Measurements from ENCODE around the gene TMEM258. TPM values are rescaled to one million over a fixed set of nuclear protein-coding genes. Genes with fewer than 3 reads are reported as not detected.

The TMEM258 gene
- total RNA-seq, 1 donor from 2014 or later: 61.3 TPM

GRCh38 chr11:61797263-61797944 lies 5.0 kb upstream of the TMEM258 start:
- DNase-seq (ENCODE audit: low read depth): peak; percentile 75
- FAIRE-seq: no peak
- TF ChIP-seq CTCF (IDR thresholded peaks at IDR 0.05; ENCODE audit: insufficient read depth, low read length, severe bottlenecking): peak; percentile 63
- Histone ChIP-seq H3K36me3 (ENCODE audit: control insufficient read depth, insufficient read depth, low read length) (peaks cover 2% of the 10 kb centered on the region), H3K4me3 (ENCODE audit: low read depth, low read length) (no peak overlapping the region), H3K27me3 (ENCODE audit: control insufficient read depth, insufficient read depth, low read length) (no peaks in the 10 kb centered on the region)

- Histone ChIP-seq H3K4me3 (ENCODE audit: low read depth, low read length) (no peak overlapping the region), H3K36me3 (ENCODE audit: control insufficient read depth, insufficient read depth, low read length) (no peaks in the 10 kb centered on the region), H3K27me3 (ENCODE audit: control insufficient read depth, insufficient read depth, low read length) (no peaks in the 10 kb centered on the region)
- TF ChIP-seq CTCF (IDR thresholded peaks at IDR 0.05; ENCODE audit: insufficient read depth, low read length, severe bottlenecking): no peak
- DNase-seq (ENCODE audit: low read depth) (no peak), FAIRE-seq (no peak)
Measured at GRCh38 chr11:61795876-61796526, 3.6 kb upstream of the TMEM258 start.

- DNase-seq (ENCODE audit: low read depth): no peak
- Histone ChIP-seq H3K36me3 (ENCODE audit: control insufficient read depth, insufficient read depth, low read length) (no peaks in the 10 kb centered on the region), H3K4me3 (ENCODE audit: low read depth, low read length) (no peak overlapping the region), H3K27me3 (ENCODE audit: control insufficient read depth, insufficient read depth, low read length) (no peaks in the 10 kb centered on the region)
- FAIRE-seq: no peak
- no peak for TF ChIP-seq CTCF (IDR thresholded peaks at IDR 0.05; ENCODE audit: insufficient read depth, low read length, severe bottlenecking)
Measured at GRCh38 chr11:61795459-61795858, 3.1 kb upstream of the TMEM258 start.

- FAIRE-seq (no peak), DNase-seq (ENCODE audit: low read depth) (no peak)
- H3K36me3 ChIP-seq (ENCODE audit: control insufficient read depth, insufficient read depth, low read length): peaks cover 7% of the 10 kb centered on the region
- no peak overlapping the region for H3K4me3 ChIP-seq (ENCODE audit: low read depth, low read length)
- no peaks in the 10 kb centered on the region for H3K27me3 ChIP-seq (ENCODE audit: control insufficient read depth, insufficient read depth, low read length)
- TF ChIP-seq CTCF (IDR thresholded peaks at IDR 0.05; ENCODE audit: insufficient read depth, low read length, severe bottlenecking): no peak
Measured at GRCh38 chr11:61794579-61794978, 2.2 kb upstream of the TMEM258 start.

GRCh38 chr11:61793829-61794204 lies 1.4 kb upstream of the TMEM258 start:
- DNase-seq (ENCODE audit: low read depth) (no peak), FAIRE-seq (no peak)
- Histone ChIP-seq H3K4me3 (ENCODE audit: low read depth, low read length) (no peak overlapping the region), H3K36me3 (ENCODE audit: control insufficient read depth, insufficient read depth, low read length) (peaks cover 13% of the 10 kb centered on the region), H3K27me3 (ENCODE audit: control insufficient read depth, insufficient read depth, low read length) (no peaks in the 10 kb centered on the region)
- TF ChIP-seq CTCF (IDR thresholded peaks at IDR 0.05; ENCODE audit: insufficient read depth, low read length, severe bottlenecking): no peak

Data from bronchial epithelial cell (primary cell).